ENCODE results near the gene SP110. TPM values are rescaled to one million over a fixed set of nuclear protein-coding genes. Genes with fewer than 3 reads are reported as not detected.
A peak's percentile ranks its signal among the peaks of the same experiment; 100 is the strongest.
"Not testable (repeated sequence)": the region's sequence is repeated elsewhere in the genome, so short reads cannot be mapped to it uniquely, and the experiment has no call there.

SP110 gene
- 114 and 121 TPM in 2 replicates for total RNA-seq

GRCh38 chr2:230219419-230220331 lies at the start of gene SP110:
SP110 (minus strand) TSS chr2:230219984; CDS start chr2:230216927, 3,057 bp downstream.
- Mint-ChIP-seq H3K36me3 (ENCODE audit: low read depth) (peaks cover 49% of the 10 kb centered on the region), H3K27ac (peak within 1 kb of the TSS; percentile 89), H3K4me1 (ENCODE audit: low read depth) (peaks cover 63% of the 10 kb centered on the region), H3K4me3 (ENCODE audit: low read depth) (peak within 1 kb of the TSS; percentile 97), H3K27me3 (ENCODE audit: low read depth) (no peaks in the 10 kb centered on the region), H3K9me3 (no peaks in the 10 kb centered on the region)
- intact Hi-C loops (cut with micrococcal nuclease) = loop anchor here (5.0 kb wide), 1 partner anchor 33 kb away; no protein-coding TSS in a partner anchor
- peak; percentile 80 for DNase-seq (ENCODE audit: low spot score)

DNA sequence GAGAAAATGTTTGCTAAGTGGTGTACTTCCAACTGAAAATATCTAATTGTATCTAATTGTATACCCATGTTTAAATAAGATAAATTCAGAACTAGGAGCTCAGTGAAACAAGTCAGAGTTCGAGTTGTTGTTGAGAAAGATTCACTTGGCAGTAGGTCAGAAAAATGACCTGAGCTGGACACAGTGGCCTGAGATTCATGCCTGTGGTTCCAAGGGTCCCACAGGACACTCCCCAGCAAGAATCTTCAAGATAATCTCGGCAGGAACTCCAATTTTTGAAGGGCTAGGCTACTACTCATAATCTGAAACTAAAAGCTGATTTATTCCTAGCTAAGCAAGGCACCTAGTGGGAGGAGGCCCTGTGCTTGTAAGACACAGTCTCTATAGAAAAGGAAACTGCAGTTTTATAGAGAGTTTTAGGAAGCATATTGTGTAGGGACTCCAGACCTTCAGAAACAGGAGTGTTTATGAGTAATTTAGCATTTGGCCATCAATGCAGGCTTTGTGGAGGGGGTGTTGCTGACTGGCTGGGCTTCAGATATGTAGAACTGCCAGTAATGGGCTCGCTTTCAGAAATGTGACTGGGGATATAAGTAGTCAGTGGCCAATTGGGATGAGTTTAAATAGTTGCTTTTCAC lies 48.9 kb upstream of the SP110 start:
- intact Hi-C loops (cut with micrococcal nuclease) = loop anchor here (1.0 to 10.0 kb wide), 5 partner anchors 36 to 344 kb away; partner anchors contain the start of gene SP100
- H3K27me3 Mint-ChIP-seq (ENCODE audit: low read depth) = no peaks in the 10 kb centered on the region
- H3K9me3 Mint-ChIP-seq = peaks cover 29% of the 10 kb centered on the region
- H3K36me3 Mint-ChIP-seq (ENCODE audit: low read depth) = peaks cover 96% of the 10 kb centered on the region
- peaks cover 75% of the 10 kb centered on the region for H3K4me1 Mint-ChIP-seq (ENCODE audit: low read depth)
- peak overlapping the region; percentile 90 for H3K27ac Mint-ChIP-seq
- DNase-seq (ENCODE audit: low spot score) = no peak
- peak overlapping the region; percentile 37 for H3K4me3 Mint-ChIP-seq (ENCODE audit: low read depth)

DNA sequence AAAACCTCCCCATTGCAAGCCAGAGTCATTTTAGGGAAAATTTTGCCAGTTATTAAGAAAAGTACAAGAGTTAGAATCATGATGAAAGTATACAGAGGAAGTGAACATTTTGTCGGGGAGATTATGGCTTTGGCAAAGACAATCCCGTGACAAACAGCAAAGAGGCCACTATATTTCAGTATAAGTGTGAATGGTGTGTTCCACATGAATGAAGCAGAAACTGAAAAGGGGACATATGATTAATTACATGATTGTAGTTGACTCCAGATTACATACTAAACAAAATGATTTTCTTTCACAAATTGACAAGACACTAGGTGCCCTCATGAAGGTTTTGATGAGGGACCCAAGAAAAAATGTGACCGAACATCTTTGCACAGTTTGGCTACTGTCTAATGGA lies 47.8 kb upstream of the SP110 start:
- peaks cover 76% of the 10 kb centered on the region for H3K4me1 Mint-ChIP-seq (ENCODE audit: low read depth)
- no peak overlapping the region for H3K4me3 Mint-ChIP-seq (ENCODE audit: low read depth)
- peaks cover 29% of the 10 kb centered on the region for H3K9me3 Mint-ChIP-seq
- H3K27ac Mint-ChIP-seq = peak overlapping the region; percentile 44
- DNase-seq (ENCODE audit: low spot score) = no peak
- H3K27me3 Mint-ChIP-seq (ENCODE audit: low read depth) = no peaks in the 10 kb centered on the region
- H3K36me3 Mint-ChIP-seq (ENCODE audit: low read depth) = peaks cover 96% of the 10 kb centered on the region
- intact Hi-C loops (cut with micrococcal nuclease) = loop anchor here (1.0 to 10.0 kb wide), 5 partner anchors 13 to 345 kb away; partner anchors contain the start of gene SP100

DNA sequence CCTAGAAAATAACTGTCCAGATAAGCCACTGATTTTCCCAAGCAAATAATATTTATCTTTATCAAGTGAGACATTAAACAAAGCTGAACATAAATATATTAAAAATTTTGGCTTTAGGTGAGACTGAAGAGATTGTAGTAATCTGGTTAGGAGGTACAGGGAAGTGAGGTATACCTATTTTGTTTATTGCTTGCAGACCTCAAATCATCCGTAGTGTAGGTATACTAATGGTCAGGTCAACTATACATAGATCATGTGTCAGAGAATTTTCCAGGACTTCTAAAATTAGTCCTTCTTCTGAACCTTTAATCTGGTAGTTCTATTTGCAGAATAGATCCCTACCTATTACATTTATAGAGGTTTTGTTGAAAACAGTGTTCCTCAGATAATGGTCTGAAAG lies 47.3 kb upstream of the SP110 start:
- H3K27me3 Mint-ChIP-seq (ENCODE audit: low read depth) = no peaks in the 10 kb centered on the region
- peak overlapping the region; percentile 44 for H3K27ac Mint-ChIP-seq
- intact Hi-C loops (cut with micrococcal nuclease) = loop anchor here (1.0 to 10.0 kb wide), 5 partner anchors 13 to 345 kb away; partner anchors contain the start of gene SP100

DNA sequence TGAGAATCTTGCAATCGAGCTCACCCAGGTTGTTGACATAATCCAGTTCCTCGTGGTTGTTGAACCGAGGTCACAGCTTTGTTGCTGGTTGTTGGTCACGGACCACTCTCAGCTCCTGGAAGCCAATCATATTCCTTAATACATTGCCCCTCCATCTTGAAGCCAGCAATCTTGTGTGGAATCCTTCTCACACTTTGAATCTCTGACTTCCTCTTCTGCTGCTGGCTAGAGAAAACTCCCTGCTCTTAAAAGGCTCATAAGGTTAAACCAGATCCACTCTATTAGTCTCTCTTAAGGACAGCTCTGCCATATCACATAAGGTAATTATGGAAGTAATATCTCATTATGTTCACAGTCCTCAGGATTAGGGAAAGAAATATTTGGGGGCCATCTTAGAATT lies 46.9 kb upstream of the SP110 start:
- Mint-ChIP-seq H3K27me3 (ENCODE audit: low read depth) (no peaks in the 10 kb centered on the region), H3K9me3 (peaks cover 25% of the 10 kb centered on the region), H3K4me1 (ENCODE audit: low read depth) (peaks cover 82% of the 10 kb centered on the region), H3K4me3 (ENCODE audit: low read depth) (no peak overlapping the region), H3K27ac (peak overlapping the region; percentile 29), H3K36me3 (ENCODE audit: low read depth) (peaks cover 96% of the 10 kb centered on the region)
- DNase-seq (ENCODE audit: low spot score) = no peak
- intact Hi-C loops (cut with micrococcal nuclease) = loop anchor here (1.0 to 10.0 kb wide), 5 partner anchors 12 to 346 kb away; partner anchors contain the start of gene SP100

More for the DNA sequence above, 47.3 kb upstream of the SP110 start:
- DNase-seq (ENCODE audit: low spot score) = no peak
- no peak overlapping the region for H3K4me3 Mint-ChIP-seq (ENCODE audit: low read depth)
- peaks cover 96% of the 10 kb centered on the region for H3K36me3 Mint-ChIP-seq (ENCODE audit: low read depth)
- peaks cover 26% of the 10 kb centered on the region for H3K9me3 Mint-ChIP-seq
- peaks cover 80% of the 10 kb centered on the region for H3K4me1 Mint-ChIP-seq (ENCODE audit: low read depth)

GRCh38 chr2:230264945-230265344 lies 45.2 kb upstream of the SP110 start:
- Mint-ChIP-seq H3K4me1 (ENCODE audit: low read depth) (peaks cover 86% of the 10 kb centered on the region), H3K9me3 (peaks cover 27% of the 10 kb centered on the region), H3K36me3 (ENCODE audit: low read depth) (peaks cover 97% of the 10 kb centered on the region), H3K27ac (peak overlapping the region; percentile 48)
- intact Hi-C loops (cut with micrococcal nuclease) = loop anchor here (5.0 to 10.0 kb wide), 3 partner anchors 33 to 347 kb away; partner anchors contain the start of gene SP100
- DNase-seq (ENCODE audit: low spot score); H3K27me3 Mint-ChIP-seq (ENCODE audit: low read depth); H3K4me3 Mint-ChIP-seq (ENCODE audit: low read depth): not testable (repeated sequence)

DNA sequence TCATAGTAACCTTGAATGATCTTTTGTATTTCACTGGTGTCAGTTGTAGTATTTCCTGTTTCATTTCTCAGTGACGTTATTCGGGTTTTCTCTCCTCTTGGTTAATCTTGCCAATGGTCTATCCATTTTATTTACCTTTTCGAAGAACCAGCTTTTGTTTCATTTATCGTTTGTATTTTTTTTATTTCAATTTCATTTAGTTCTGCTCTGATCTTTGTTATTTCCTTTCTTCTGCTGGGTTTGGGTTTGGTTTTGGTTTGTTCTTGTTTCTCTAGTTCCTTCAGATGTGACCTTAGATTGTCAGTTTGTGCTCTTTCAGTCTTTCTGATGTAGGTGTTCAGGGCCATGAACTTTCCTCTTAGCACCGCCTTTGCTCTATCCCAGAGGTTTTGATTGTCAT lies 42.5 kb upstream of the SP110 start:
- H3K4me3 Mint-ChIP-seq (ENCODE audit: low read depth) = peak overlapping the region; percentile 48
- peaks cover 74% of the 10 kb centered on the region for H3K4me1 Mint-ChIP-seq (ENCODE audit: low read depth)
- peaks cover 99% of the 10 kb centered on the region for H3K36me3 Mint-ChIP-seq (ENCODE audit: low read depth)
- no peaks in the 10 kb centered on the region for H3K27me3 Mint-ChIP-seq (ENCODE audit: low read depth)
- intact Hi-C loops (cut with micrococcal nuclease) = loop anchor here (1.0 to 10.0 kb wide), 4 partner anchors 8 to 321 kb away; partner anchors contain the start of gene SP100
- peaks cover 24% of the 10 kb centered on the region for H3K9me3 Mint-ChIP-seq
- peak overlapping the region; percentile 82 for H3K27ac Mint-ChIP-seq
- DNase-seq (ENCODE audit: low spot score) = no peak

DNA sequence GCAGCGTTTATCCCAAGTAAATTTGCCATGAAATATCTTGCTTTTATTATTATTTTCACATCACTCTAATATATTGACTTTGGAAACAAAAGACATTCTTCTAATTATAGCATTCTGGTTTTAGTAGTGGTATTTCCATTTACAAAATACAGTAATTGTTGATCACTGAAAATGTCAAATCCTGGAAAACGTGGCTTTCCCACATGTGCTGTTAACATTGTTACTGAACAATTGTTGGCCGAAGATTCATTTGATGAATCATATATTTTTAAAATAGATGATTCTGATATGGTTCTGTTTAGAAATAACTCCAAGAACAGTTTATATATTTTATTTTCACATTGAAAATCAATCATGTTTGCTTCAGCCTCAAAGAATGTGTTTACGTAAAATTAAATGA lies 38.7 kb upstream of the SP110 start:
- Mint-ChIP-seq H3K4me3 (ENCODE audit: low read depth) (no peak overlapping the region), H3K4me1 (ENCODE audit: low read depth) (peaks cover 54% of the 10 kb centered on the region), H3K9me3 (peaks cover 32% of the 10 kb centered on the region), H3K27me3 (ENCODE audit: low read depth) (no peaks in the 10 kb centered on the region), H3K36me3 (ENCODE audit: low read depth) (peaks cover 73% of the 10 kb centered on the region), H3K27ac (no peak overlapping the region)
- intact Hi-C loops (cut with micrococcal nuclease) = loop anchor here (10.0 kb wide), 1 partner anchor 536 kb away; no protein-coding TSS in a partner anchor
- DNase-seq (ENCODE audit: low spot score) = no peak

- intact Hi-C loops (cut with micrococcal nuclease) = loop anchor here (2.0 to 10.0 kb wide), 2 partner anchors 62 to 538 kb away; no protein-coding TSS in a partner anchor
- peaks cover 38% of the 10 kb centered on the region for H3K4me1 Mint-ChIP-seq (ENCODE audit: low read depth)
- peaks cover 56% of the 10 kb centered on the region for H3K36me3 Mint-ChIP-seq (ENCODE audit: low read depth)
- peaks cover 28% of the 10 kb centered on the region for H3K9me3 Mint-ChIP-seq
- H3K27ac Mint-ChIP-seq = peak overlapping the region; percentile 93
- H3K4me3 Mint-ChIP-seq (ENCODE audit: low read depth) = peak overlapping the region; percentile 61
- DNase-seq (ENCODE audit: low spot score) = peak; percentile 20
- H3K27me3 Mint-ChIP-seq (ENCODE audit: low read depth) = no peaks in the 10 kb centered on the region
Measured at GRCh38 chr2:230256733-230257332, 37.0 kb upstream of the SP110 start.

DNA sequence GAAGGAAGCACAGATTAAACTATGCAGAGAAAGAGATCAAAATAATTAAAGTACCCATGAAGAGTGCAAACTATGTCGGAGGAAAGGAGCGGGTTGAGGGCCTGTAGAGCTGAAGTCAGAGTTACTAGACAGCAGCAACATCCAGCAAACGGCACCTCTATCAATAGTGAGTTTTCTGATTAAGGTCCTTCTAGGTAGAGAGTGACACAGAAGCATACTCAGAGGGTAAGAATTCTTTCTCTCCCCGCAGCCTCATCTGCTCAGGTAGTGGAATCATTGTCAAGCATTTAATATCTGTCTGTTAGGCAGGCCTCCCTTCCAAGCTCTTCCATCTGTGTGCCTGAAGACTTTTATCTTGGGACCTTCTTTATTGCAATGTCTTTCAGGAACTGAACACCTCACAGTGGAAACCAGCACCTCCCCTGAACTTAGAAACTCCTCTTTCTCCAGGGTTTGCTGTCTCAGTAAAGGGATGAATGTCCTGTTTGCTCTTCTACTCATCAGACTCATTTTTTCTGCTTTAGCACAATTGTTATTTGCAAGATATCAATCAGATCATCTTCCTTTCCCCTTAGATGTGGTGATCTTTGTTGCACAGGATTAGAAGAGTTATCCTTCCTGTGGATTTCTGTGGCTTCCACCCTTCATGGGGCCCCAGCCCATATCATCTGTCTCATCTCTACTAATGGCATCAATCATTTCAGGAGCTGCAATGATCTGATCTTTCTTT lies 34.5 kb upstream of the SP110 start:
- H3K4me1 Mint-ChIP-seq (ENCODE audit: low read depth) = peaks cover 17% of the 10 kb centered on the region
- H3K27ac Mint-ChIP-seq = no peak overlapping the region
- DNase-seq (ENCODE audit: low spot score) = peak; percentile 54
- H3K27me3 Mint-ChIP-seq (ENCODE audit: low read depth) = no peaks in the 10 kb centered on the region
- H3K4me3 Mint-ChIP-seq (ENCODE audit: low read depth) = no peak overlapping the region
- peaks cover 9% of the 10 kb centered on the region for H3K9me3 Mint-ChIP-seq
- peaks cover 32% of the 10 kb centered on the region for H3K36me3 Mint-ChIP-seq (ENCODE audit: low read depth)
- intact Hi-C loops (cut with micrococcal nuclease) = loop anchor here (1.0 to 10.0 kb wide), 8 partner anchors 8 to 540 kb away; partner anchors contain the start of genes SP110 and SP140L

DNA sequence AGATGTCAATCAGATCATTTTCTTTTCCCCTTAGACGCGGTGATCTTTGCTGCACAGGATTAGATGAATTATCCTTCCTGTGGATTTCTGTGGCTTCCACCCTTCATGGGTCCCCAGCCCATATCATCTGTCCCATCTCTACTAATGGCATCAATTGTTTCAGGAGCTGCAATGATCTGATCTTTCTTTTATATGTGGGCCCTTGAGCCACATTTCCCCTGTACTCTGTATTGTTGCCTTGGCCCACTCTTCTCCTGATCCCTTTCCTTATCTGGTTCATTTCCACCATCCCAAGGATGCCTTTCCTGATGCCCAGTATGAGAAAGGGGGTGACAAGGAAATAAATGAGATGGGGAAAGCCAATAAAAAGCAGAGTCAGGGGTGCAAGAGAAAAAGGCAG lies 30.4 kb upstream of the SP110 start:
- no peaks in the 10 kb centered on the region for H3K36me3 Mint-ChIP-seq (ENCODE audit: low read depth)
- no peak for DNase-seq (ENCODE audit: low spot score)
- no peaks in the 10 kb centered on the region for H3K9me3 Mint-ChIP-seq

More for the DNA sequence above, 30.4 kb upstream of the SP110 start:
- Mint-ChIP-seq H3K27me3 (ENCODE audit: low read depth) (no peaks in the 10 kb centered on the region), H3K4me3 (ENCODE audit: low read depth) (no peak overlapping the region), H3K27ac (no peak overlapping the region), H3K4me1 (ENCODE audit: low read depth) (no peaks in the 10 kb centered on the region)
- intact Hi-C loops (cut with micrococcal nuclease) = loop anchor here (5.0 to 10.0 kb wide), 2 partner anchors 33 to 545 kb away; partner anchors contain the start of gene SP110
